ENCODE data around the gene NLRP8. TPM values are rescaled to one million over a fixed set of nuclear protein-coding genes. Genes with fewer than 3 reads are reported as not detected.
"Not testable (repeated sequence)": the region's sequence is repeated elsewhere in the genome, so short reads cannot be mapped to it uniquely, and the experiment has no call there.

NLRP8 gene
- total RNA-seq, 2 donors from 2014 or later = not detected

GRCh38 chr19:55931936-55932386 is 15.7 kb upstream of the NLRP8 start, which contains the start of gene NLRP13:
TSS of gene NLRP13 (minus strand) at chr19:55932336. CDS start at chr19:55932311, 25 bp downstream.
- Mint-ChIP-seq H3K4me3 (no peak within 1 kb of the TSS), H3K27me3 (no peaks in the 10 kb centered on the region), H3K27ac (no peak within 1 kb of the TSS), H3K36me3 (ENCODE audit: low read depth) (no peaks in the 10 kb centered on the region), H3K4me1 (no peaks in the 10 kb centered on the region)
- no peaks in the 10 kb centered on the region for H3K9me3 ChIP-seq (ENCODE audit: control insufficient read depth, low read length, poor library complexity, severe bottlenecking)
- no peak for ATAC-seq
- DNase-seq = no peak

- Mint-ChIP-seq H3K27ac (no peak overlapping the region), H3K4me1 (no peaks in the 10 kb centered on the region), H3K36me3 (ENCODE audit: low read depth) (no peaks in the 10 kb centered on the region), H3K4me3 (no peak overlapping the region), H3K27me3 (no peaks in the 10 kb centered on the region)
- H3K9me3 ChIP-seq (ENCODE audit: control insufficient read depth, low read length, poor library complexity, severe bottlenecking) = no peaks in the 10 kb centered on the region
- no peak for ATAC-seq
- no peak for DNase-seq
Observed at GRCh38 chr19:55935206-55935605, 12.4 kb upstream of the NLRP8 start.

GRCh38 chr19:55939206-55939605 is 8.4 kb upstream of the NLRP8 start:
- no peak for ATAC-seq
- H3K27me3 Mint-ChIP-seq = no peaks in the 10 kb centered on the region
- no peak for DNase-seq
- no peak overlapping the region for H3K27ac Mint-ChIP-seq
- no peaks in the 10 kb centered on the region for H3K4me1 Mint-ChIP-seq
- H3K4me3 Mint-ChIP-seq = no peak overlapping the region
- H3K9me3 ChIP-seq (ENCODE audit: control insufficient read depth, low read length, poor library complexity, severe bottlenecking) = no peaks in the 10 kb centered on the region
- no peaks in the 10 kb centered on the region for H3K36me3 Mint-ChIP-seq (ENCODE audit: low read depth)

GRCh38 chr19:55940306-55940705 is 7.3 kb upstream of the NLRP8 start:
- H3K4me1 Mint-ChIP-seq = no peaks in the 10 kb centered on the region
- no peaks in the 10 kb centered on the region for H3K27me3 Mint-ChIP-seq
- DNase-seq = no peak
- no peaks in the 10 kb centered on the region for H3K9me3 ChIP-seq (ENCODE audit: control insufficient read depth, low read length, poor library complexity, severe bottlenecking)
- H3K27ac Mint-ChIP-seq = no peak overlapping the region
- ATAC-seq = no peak
- H3K4me3 Mint-ChIP-seq = no peak overlapping the region
- H3K36me3 Mint-ChIP-seq (ENCODE audit: low read depth) = no peaks in the 10 kb centered on the region

- ATAC-seq; H3K27me3 Mint-ChIP-seq; H3K4me3 Mint-ChIP-seq; H3K36me3 Mint-ChIP-seq (ENCODE audit: low read depth); H3K4me1 Mint-ChIP-seq; DNase-seq; H3K27ac Mint-ChIP-seq; H3K9me3 ChIP-seq (ENCODE audit: control insufficient read depth, low read length, poor library complexity, severe bottlenecking): not testable (repeated sequence)
Observed at GRCh38 chr19:55950566-55950965, 2.9 kb downstream of the NLRP8 start.

- no peak for ATAC-seq
- H3K4me3 Mint-ChIP-seq = no peak overlapping the region
- H3K27ac Mint-ChIP-seq = no peak overlapping the region
- no peaks in the 10 kb centered on the region for H3K9me3 ChIP-seq (ENCODE audit: control insufficient read depth, low read length, poor library complexity, severe bottlenecking)
- H3K4me1 Mint-ChIP-seq = no peaks in the 10 kb centered on the region
- H3K36me3 Mint-ChIP-seq (ENCODE audit: low read depth) = no peaks in the 10 kb centered on the region
- no peak for DNase-seq
- H3K27me3 Mint-ChIP-seq = peaks cover 4% of the 10 kb centered on the region
Observed at GRCh38 chr19:55956431-55956830, 8.8 kb downstream of the NLRP8 start.

- H3K27me3 Mint-ChIP-seq = peaks cover 4% of the 10 kb centered on the region
- H3K4me3 Mint-ChIP-seq = no peak overlapping the region
- H3K9me3 ChIP-seq (ENCODE audit: control insufficient read depth, low read length, poor library complexity, severe bottlenecking) = no peaks in the 10 kb centered on the region
- ATAC-seq (no peak), DNase-seq (no peak)
- no peaks in the 10 kb centered on the region for H3K36me3 Mint-ChIP-seq (ENCODE audit: low read depth)
- H3K4me1 Mint-ChIP-seq = no peaks in the 10 kb centered on the region
- H3K27ac Mint-ChIP-seq = no peak overlapping the region
Observed at GRCh38 chr19:55958356-55958755, 10.7 kb downstream of the NLRP8 start.

- DNase-seq = no peak
- no peaks in the 10 kb centered on the region for H3K36me3 Mint-ChIP-seq (ENCODE audit: low read depth)
- H3K27me3 Mint-ChIP-seq = peaks cover 4% of the 10 kb centered on the region
- H3K4me1 Mint-ChIP-seq = no peaks in the 10 kb centered on the region
- no peak overlapping the region for H3K4me3 Mint-ChIP-seq
- H3K9me3 ChIP-seq (ENCODE audit: control insufficient read depth, low read length, poor library complexity, severe bottlenecking) = no peaks in the 10 kb centered on the region
- no peak overlapping the region for H3K27ac Mint-ChIP-seq
- no peak for ATAC-seq
Observed at GRCh38 chr19:55959996-55960675, 12.5 kb downstream of the NLRP8 start.

GRCh38 chr19:55962186-55962585 is 14.6 kb downstream of the NLRP8 start:
- H3K27ac Mint-ChIP-seq = no peak overlapping the region
- no peak for ATAC-seq
- H3K9me3 ChIP-seq (ENCODE audit: control insufficient read depth, low read length, poor library complexity, severe bottlenecking) = no peaks in the 10 kb centered on the region
- peaks cover 4% of the 10 kb centered on the region for H3K27me3 Mint-ChIP-seq
- no peak overlapping the region for H3K4me3 Mint-ChIP-seq
- DNase-seq = no peak
- H3K36me3 Mint-ChIP-seq (ENCODE audit: low read depth) = no peaks in the 10 kb centered on the region
- no peaks in the 10 kb centered on the region for H3K4me1 Mint-ChIP-seq

GRCh38 chr19:55973982-55974381 is 26.4 kb downstream of the NLRP8 start:
- Mint-ChIP-seq H3K4me3 (no peak overlapping the region), H3K36me3 (ENCODE audit: low read depth) (no peaks in the 10 kb centered on the region), H3K27ac (no peak overlapping the region), H3K4me1 (no peaks in the 10 kb centered on the region), H3K27me3 (no peaks in the 10 kb centered on the region)
- ATAC-seq (no peak), DNase-seq (no peak)
- H3K9me3 ChIP-seq (ENCODE audit: control insufficient read depth, low read length, poor library complexity, severe bottlenecking) = no peaks in the 10 kb centered on the region

- Mint-ChIP-seq H3K36me3 (ENCODE audit: low read depth) (no peaks in the 10 kb centered on the region), H3K4me3 (no peak overlapping the region), H3K27ac (no peak overlapping the region), H3K27me3 (peaks cover 8% of the 10 kb centered on the region), H3K4me1 (no peaks in the 10 kb centered on the region)
- H3K9me3 ChIP-seq (ENCODE audit: control insufficient read depth, low read length, poor library complexity, severe bottlenecking) = peaks cover 2% of the 10 kb centered on the region
- ATAC-seq (no peak), DNase-seq (no peak)
Observed at GRCh38 chr19:55980415-55980814, 32.8 kb downstream of the NLRP8 start.

GRCh38 chr19:55985254-55985653 is 37.6 kb downstream of the NLRP8 start:
- H3K4me3 Mint-ChIP-seq = no peak overlapping the region
- H3K4me1 Mint-ChIP-seq = no peaks in the 10 kb centered on the region
- no peak for DNase-seq
- H3K27ac Mint-ChIP-seq = no peak overlapping the region
- H3K9me3 ChIP-seq (ENCODE audit: control insufficient read depth, low read length, poor library complexity, severe bottlenecking) = no peaks in the 10 kb centered on the region
- H3K36me3 Mint-ChIP-seq (ENCODE audit: low read depth) = no peaks in the 10 kb centered on the region
- ATAC-seq = no peak
- peaks cover 6% of the 10 kb centered on the region for H3K27me3 Mint-ChIP-seq

- no peaks in the 10 kb centered on the region for H3K9me3 ChIP-seq (ENCODE audit: control insufficient read depth, low read length, poor library complexity, severe bottlenecking)
- H3K36me3 Mint-ChIP-seq (ENCODE audit: low read depth) = no peaks in the 10 kb centered on the region
- ATAC-seq = no peak
Observed at GRCh38 chr19:55986487-55986886, 38.9 kb downstream of the NLRP8 start, which contains the start of gene NLRP5. TSS of gene NLRP5 (plus strand) at chr19:55986775.

GRCh38 chr19:55990831-55991230 is 43.2 kb downstream of the NLRP8 start:
- ATAC-seq = no peak
- Mint-ChIP-seq H3K27me3 (no peaks in the 10 kb centered on the region), H3K4me1 (no peaks in the 10 kb centered on the region), H3K4me3 (no peak overlapping the region), H3K36me3 (ENCODE audit: low read depth) (no peaks in the 10 kb centered on the region), H3K27ac (no peak overlapping the region)
- DNase-seq = no peak
- no peaks in the 10 kb centered on the region for H3K9me3 ChIP-seq (ENCODE audit: control insufficient read depth, low read length, poor library complexity, severe bottlenecking)

More at GRCh38 chr19:55986487-55986886, 38.9 kb downstream of the NLRP8 start, which contains the start of gene NLRP5:
- no peak for DNase-seq
- H3K27me3 Mint-ChIP-seq = no peaks in the 10 kb centered on the region
- H3K27ac Mint-ChIP-seq = no peak within 1 kb of the TSS
- H3K4me3 Mint-ChIP-seq = no peak within 1 kb of the TSS
- H3K4me1 Mint-ChIP-seq = no peaks in the 10 kb centered on the region

Data from T-helper 17 cell (primary cell).